ENCODE results near the gene ERC2. TPM values are rescaled to one million over a fixed set of nuclear protein-coding genes. Genes with fewer than 3 reads are reported as not detected.

ERC2 gene
- polyA plus RNA-seq, 3 donors = not detected

DNA sequence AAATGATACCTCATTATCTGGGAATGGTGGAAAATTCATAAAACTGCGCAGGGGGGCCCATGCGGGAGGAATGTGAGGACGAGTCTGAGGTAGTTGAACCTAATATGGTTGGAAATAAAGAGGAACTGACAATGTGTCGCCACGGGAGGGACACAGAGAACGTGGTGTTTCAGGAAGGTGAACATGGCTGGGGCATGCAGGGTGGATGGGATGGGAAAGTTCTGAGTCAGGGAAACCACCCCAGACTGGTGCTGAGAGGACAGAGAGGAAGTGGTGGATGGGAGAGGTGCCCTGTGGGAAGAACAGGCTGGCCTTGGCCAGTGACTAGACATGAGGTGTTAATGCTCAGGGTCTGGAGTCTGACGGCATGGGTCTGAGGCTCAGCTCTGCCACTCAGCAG, 844.0 kb downstream of the ERC2 start:
- no peaks in the 10 kb centered on the region for H3K79me2 ChIP-seq (ENCODE audit: insufficient read depth, low read length)
- Mint-ChIP-seq H3K4me1 (peaks cover 77% of the 10 kb centered on the region), H3K27ac (peak overlapping the region; percentile 90 to 97 (median 94)), H3K27me3 (ENCODE audit: low read depth in 3 of 3) (peaks cover 1 to 6% (median 4%) of the 10 kb centered on the region in 3 donors), H3K4me3 (peak overlapping the region in 1 of 2 donors; percentile 78), H3K36me3 (no peaks in the 10 kb centered on the region), H3K9me3 (peaks cover 0 to 4% (median 0%) of the 10 kb centered on the region in 7 donors)
- peaks cover 78 to 82% of the 10 kb centered on the region in 2 donors for H3K4me1 ChIP-seq (ENCODE audit: control insufficient read depth in 1 of 2, insufficient read depth in 2 of 2, low read length in 2 of 2)
- peak overlapping the region; percentile 31 for H3K4me2 ChIP-seq (replicated peaks; ENCODE audit: extremely low read depth, low read length, poor library complexity, severe bottlenecking)
- H3K27me3 ChIP-seq (ENCODE audit: control insufficient read depth in 2 of 2, insufficient read depth in 2 of 2, low read length in 2 of 2) = no peaks in the 10 kb centered on the region
- intact Hi-C loops (cut with micrococcal nuclease) = no loop called here
- no peaks in the 10 kb centered on the region for H3K36me3 ChIP-seq (replicated peaks in 1 of 2; ENCODE audit: control insufficient read depth in 1 of 2, insufficient read depth in 2 of 2, low read length in 2 of 2)
- no peak overlapping the region for H3K9ac ChIP-seq (ENCODE audit: insufficient read depth, low read length, poor library complexity, severe bottlenecking)
- H4K20me1 ChIP-seq (ENCODE audit: insufficient read depth, low read length) = no peaks in the 10 kb centered on the region
- DNase-seq = peak; percentile 89 to 99 (median 94)
- H3K9me3 ChIP-seq (replicated peaks in 1 of 2; ENCODE audit: control insufficient read depth in 1 of 2, insufficient read depth in 1 of 2, low read length in 2 of 2) = no peaks in the 10 kb centered on the region
- H2AFZ ChIP-seq (ENCODE audit: insufficient read depth, low read depth, low read length, poor library complexity, severe bottlenecking) = no peak overlapping the region
- TF ChIP-seq CTCF (IDR thresholded peaks at IDR 0.05) = peak; percentile 24
- 37% methylated on average over 7 of the region's 7 CpGs for WGBS (ENCODE audit: insufficient coverage)
- peak overlapping the region; percentile 64 to 81 for H3K27ac ChIP-seq (ENCODE audit: low read depth in 1 of 2, low read length in 2 of 2)
- H3K4me3 ChIP-seq (replicated peaks in 1 of 3; ENCODE audit: low read depth in 2 of 3, low read length in 3 of 3) = peak overlapping the region in 1 of 3 experiments; percentile 41

- H3K4me1 Mint-ChIP-seq = peaks cover 76% of the 10 kb centered on the region
- Histone ChIP-seq H3K27ac (ENCODE audit: low read depth in 1 of 2, low read length in 2 of 2) (peak overlapping the region in 1 of 2 donors; percentile 81), H3K27me3 (ENCODE audit: control insufficient read depth in 2 of 2, insufficient read depth in 2 of 2, low read length in 2 of 2) (no peaks in the 10 kb centered on the region), H4K20me1 (ENCODE audit: insufficient read depth, low read length) (no peaks in the 10 kb centered on the region), H2AFZ (ENCODE audit: insufficient read depth, low read depth, low read length, poor library complexity, severe bottlenecking) (no peak overlapping the region), H3K36me3 (replicated peaks in 1 of 2; ENCODE audit: control insufficient read depth in 1 of 2, insufficient read depth in 2 of 2, low read length in 2 of 2) (no peaks in the 10 kb centered on the region), H3K9ac (ENCODE audit: insufficient read depth, low read length, poor library complexity, severe bottlenecking) (no peak overlapping the region), H3K9me3 (replicated peaks in 1 of 2; ENCODE audit: control insufficient read depth in 1 of 2, insufficient read depth in 1 of 2, low read length in 2 of 2) (no peaks in the 10 kb centered on the region), H3K4me2 (replicated peaks; ENCODE audit: extremely low read depth, low read length, poor library complexity, severe bottlenecking) (peak overlapping the region; percentile 15), H3K4me1 (ENCODE audit: control insufficient read depth in 1 of 2, insufficient read depth in 2 of 2, low read length in 2 of 2) (peaks cover 79 to 81% of the 10 kb centered on the region in 2 donors), H3K79me2 (ENCODE audit: insufficient read depth, low read length) (no peaks in the 10 kb centered on the region), H3K4me3 (replicated peaks in 1 of 3; ENCODE audit: low read depth in 2 of 3, low read length in 3 of 3) (peak overlapping the region in 1 of 3 experiments; percentile 41)
- peaks cover 0 to 4% (median 0%) of the 10 kb centered on the region in 7 donors for H3K9me3 Mint-ChIP-seq
- intact Hi-C loops (cut with micrococcal nuclease) = no loop called here
- TF ChIP-seq CTCF (IDR thresholded peaks at IDR 0.05) = no peak
- peak; percentile 23 to 87 (median 68) for DNase-seq
- no CpG with 5 or more reads among the region's 2 CpGs for WGBS (ENCODE audit: insufficient coverage)
- peak overlapping the region; percentile 90 to 97 (median 94) for H3K27ac Mint-ChIP-seq
- peaks cover 1 to 6% (median 4%) of the 10 kb centered on the region in 3 donors for H3K27me3 Mint-ChIP-seq (ENCODE audit: low read depth in 3 of 3)
- H3K4me3 Mint-ChIP-seq = peak overlapping the region in 1 of 2 donors; percentile 23
- H3K36me3 Mint-ChIP-seq = no peaks in the 10 kb centered on the region
These were observed 844.5 kb downstream of the ERC2 start for GRCh38 chr3:55623786-55624185.

Data from CD14-positive monocyte (primary cell).